Measurements from ENCODE around the gene FSTL4.

FSTL4 gene

DNA sequence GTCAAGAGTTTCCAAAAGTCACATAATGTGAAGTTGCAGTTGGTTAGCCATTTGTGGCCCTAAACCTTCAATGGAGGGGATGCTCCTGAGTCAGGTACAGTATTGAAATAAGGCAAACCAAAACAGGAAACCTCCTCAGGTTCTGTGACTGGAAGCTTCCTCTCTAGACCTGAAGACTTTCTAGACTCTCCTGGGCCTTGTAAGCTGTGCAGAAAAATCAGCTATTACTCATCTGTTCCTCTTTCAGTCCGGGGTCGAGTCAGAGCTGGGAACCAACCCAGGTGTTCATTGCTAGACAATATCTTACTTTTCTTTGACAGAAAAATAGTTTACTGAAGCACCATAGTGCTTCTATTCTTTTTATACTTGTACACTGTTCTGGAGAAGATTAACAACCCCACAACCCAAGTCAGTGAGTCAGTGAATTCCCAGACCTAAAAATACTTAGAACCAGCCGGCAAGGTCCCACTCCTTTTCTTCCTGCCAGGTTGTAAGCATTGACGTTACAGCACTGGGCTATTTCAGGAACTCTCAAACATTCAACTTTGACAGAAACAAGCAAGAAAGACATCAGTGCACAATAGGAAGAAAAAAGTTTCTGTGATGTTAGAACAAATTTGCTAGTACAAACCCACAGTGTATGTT lies 47.3 kb downstream of the FSTL4 start:
- Histone ChIP-seq H3K9me3 (ENCODE audit: insufficient read depth, low read length, severe bottlenecking) (no peaks in the 10 kb centered on the region), H3K79me2 (ENCODE audit: insufficient read depth, low read length) (no peaks in the 10 kb centered on the region), H3K4me3 (ENCODE audit: low read depth in 1 of 2, low read length in 2 of 2) (no peak overlapping the region), H4K20me1 (ENCODE audit: insufficient read depth, low read length) (no peaks in the 10 kb centered on the region), H3K4me1 (ENCODE audit: insufficient read depth, low read length) (no peaks in the 10 kb centered on the region), H3K36me3 (ENCODE audit: insufficient read depth, low read length) (no peaks in the 10 kb centered on the region), H3K27ac (ENCODE audit: low read length) (no peak overlapping the region), H3K27me3 (ENCODE audit: insufficient read depth, low read length, poor library complexity) (peaks cover 2% of the 10 kb centered on the region), H3K9ac (ENCODE audit: low read depth, low read length) (no peak overlapping the region), H3K4me2 (ENCODE audit: insufficient read depth, low read length) (no peak overlapping the region), H2AFZ (ENCODE audit: low read depth, low read length) (no peak overlapping the region)
- no peak for ATAC-seq (ENCODE audit: insufficient read depth, low read depth)
- DNase-seq, result no peak
- TF ChIP-seq EZH2 (IDR thresholded peaks at IDR 0.05; ENCODE audit: borderline replicate concordance, low read depth, low read length, severe bottlenecking) (no peak), CTCF (IDR thresholded peaks at IDR 0.05; ENCODE audit: borderline replicate concordance, extremely low read depth, low read length, poor library complexity, severe bottlenecking) (no peak)

DNA sequence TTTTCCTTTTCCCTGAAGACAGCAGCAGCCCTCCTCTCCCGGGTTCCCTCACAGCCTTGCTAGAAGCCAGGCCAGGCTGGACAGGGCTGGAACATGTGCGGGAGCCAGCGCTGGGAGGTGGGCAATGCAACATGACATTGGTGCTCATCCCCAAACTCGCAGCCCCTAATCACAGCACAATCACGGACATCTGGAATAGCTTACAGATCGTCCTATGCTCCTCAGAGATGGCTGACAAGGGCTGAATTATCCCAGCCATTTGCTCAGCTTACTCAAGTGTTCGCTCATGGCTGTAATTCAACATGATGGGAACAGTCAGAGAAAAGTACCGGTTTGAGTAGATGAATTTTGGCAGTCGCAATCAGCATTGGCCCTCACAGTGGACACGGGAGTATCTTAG lies 49.8 kb downstream of the FSTL4 start:
- Histone ChIP-seq H3K27ac (ENCODE audit: low read length) (no peak overlapping the region), H3K27me3 (ENCODE audit: insufficient read depth, low read length, poor library complexity) (peaks cover 5% of the 10 kb centered on the region), H3K4me2 (ENCODE audit: insufficient read depth, low read length) (no peak overlapping the region), H3K4me1 (ENCODE audit: insufficient read depth, low read length) (no peaks in the 10 kb centered on the region), H3K79me2 (ENCODE audit: insufficient read depth, low read length) (no peaks in the 10 kb centered on the region), H3K9me3 (ENCODE audit: insufficient read depth, low read length, severe bottlenecking) (no peaks in the 10 kb centered on the region), H3K36me3 (ENCODE audit: insufficient read depth, low read length) (no peaks in the 10 kb centered on the region), H3K4me3 (ENCODE audit: low read depth in 1 of 2, low read length in 2 of 2) (no peak overlapping the region), H3K9ac (ENCODE audit: low read depth, low read length) (no peak overlapping the region), H2AFZ (ENCODE audit: low read depth, low read length) (no peak overlapping the region), H4K20me1 (ENCODE audit: insufficient read depth, low read length) (no peaks in the 10 kb centered on the region)
- no peak for DNase-seq
- no peak for TF ChIP-seq CTCF (IDR thresholded peaks at IDR 0.05; ENCODE audit: borderline replicate concordance, extremely low read depth, low read length, poor library complexity, severe bottlenecking)
- no peak for TF ChIP-seq EZH2 (IDR thresholded peaks at IDR 0.05; ENCODE audit: borderline replicate concordance, low read depth, low read length, severe bottlenecking)
- ATAC-seq (ENCODE audit: insufficient read depth, low read depth), result no peak

- Histone ChIP-seq H3K79me2 (ENCODE audit: insufficient read depth, low read length) (no peaks in the 10 kb centered on the region), H3K4me2 (ENCODE audit: insufficient read depth, low read length) (no peak overlapping the region), H4K20me1 (ENCODE audit: insufficient read depth, low read length) (no peaks in the 10 kb centered on the region), H3K9me3 (ENCODE audit: insufficient read depth, low read length, severe bottlenecking) (no peaks in the 10 kb centered on the region), H3K36me3 (ENCODE audit: insufficient read depth, low read length) (no peaks in the 10 kb centered on the region), H2AFZ (ENCODE audit: low read depth, low read length) (no peak overlapping the region), H3K4me1 (ENCODE audit: insufficient read depth, low read length) (no peaks in the 10 kb centered on the region), H3K27ac (ENCODE audit: low read length) (no peak overlapping the region), H3K27me3 (ENCODE audit: insufficient read depth, low read length, poor library complexity) (peaks cover 3% of the 10 kb centered on the region), H3K4me3 (ENCODE audit: low read depth in 1 of 2, low read length in 2 of 2) (no peak overlapping the region), H3K9ac (ENCODE audit: low read depth, low read length) (no peak overlapping the region)
- DNase-seq (no peak), ATAC-seq (ENCODE audit: insufficient read depth, low read depth) (no peak)
- TF ChIP-seq EZH2 (IDR thresholded peaks at IDR 0.05; ENCODE audit: borderline replicate concordance, low read depth, low read length, severe bottlenecking) (no peak), CTCF (IDR thresholded peaks at IDR 0.05; ENCODE audit: borderline replicate concordance, extremely low read depth, low read length, poor library complexity, severe bottlenecking) (no peak)
Measured at GRCh38 chr5:133559960-133560359, 52.4 kb downstream of the FSTL4 start.
